Mucosa of descending colon (tissue), 3 donors: ENCODE data around the gene TRAF2. TPM values are rescaled to one million over a fixed set of nuclear protein-coding genes. Genes with fewer than 3 reads are reported as not detected.

ENCODE experiments used
- ATAC-seq: fragments of 200-7000 bp; cut with Tn5 transposase; one replicate; pipeline ENCODE4 v1.9.1; 2020; ENCODE audit warnings: mild to moderate bottlenecking, moderate library complexity
- DNase-seq, 3 donors: peaks; one replicate each; pipeline ENCODE4 v3.0.0-alpha.2; 2020
- H3K36me3 ChIP-seq: fragments of 200-600 bp; one replicate; pipeline ENCODE4 v1.8.0; 2021; ENCODE audit warnings: low read depth, mild to moderate bottlenecking
- H3K4me1 ChIP-seq: fragments of 200-600 bp; one replicate; pipeline ENCODE4 v1.8.0; 2021; ENCODE audit warnings: low read depth, mild to moderate bottlenecking
- H3K4me3 ChIP-seq: fragments of 200-600 bp; one replicate; pipeline ENCODE4 v1.8.0; 2021; ENCODE audit warnings: mild to moderate bottlenecking
- H3K9me3 ChIP-seq: fragments of 200-600 bp; one replicate; pipeline ENCODE4 v1.8.0; 2021; ENCODE audit warnings: mild to moderate bottlenecking
- intact Hi-C, 2 donors: fragments of 100-400 bp; cut with DNase I in 1 of 2; cut with micrococcal nuclease in 1 of 2; formaldehyde crosslinking; loops; one replicate each; pipeline versions ENCODE4 v1.11.0 to v1.11.1; 2022; cut with DNase I, micrococcal nuclease
- total RNA-seq, 3 donors: library from RNA; stranded (reverse); fragmentation: NEBNext Ultra II Directional in 2 of 3; extraction: Animal tissue kit (Norgen Biotek cat#: 25700) in 2 of 3; gene quantifications; one replicate each; pipeline versions ENCODE4 v1.2.1 to v1.2.4, GENCODE V29; 2021 to 2023
- TF ChIP-seq, protein P1 (sequence below): fragments of 200-600 bp; IDR thresholded peaks from one replicate; pipeline ENCODE4 v1.8.0; 2022; ENCODE audit warnings: antibody characterized with exemption, mild to moderate bottlenecking
- donor health status: DM: no; HTN: no; CAD: no; lungs with moderate emphysema.
- donor health status: DM: no; HTN: no; CAD: no.
- donor health status: DM: no; HTN: yes; CAD: no.

The TRAF2 gene
- total RNA-seq, 3 donors from 2014 or later = 19.6 to 28.2 (median 21.1) TPM

DNA sequence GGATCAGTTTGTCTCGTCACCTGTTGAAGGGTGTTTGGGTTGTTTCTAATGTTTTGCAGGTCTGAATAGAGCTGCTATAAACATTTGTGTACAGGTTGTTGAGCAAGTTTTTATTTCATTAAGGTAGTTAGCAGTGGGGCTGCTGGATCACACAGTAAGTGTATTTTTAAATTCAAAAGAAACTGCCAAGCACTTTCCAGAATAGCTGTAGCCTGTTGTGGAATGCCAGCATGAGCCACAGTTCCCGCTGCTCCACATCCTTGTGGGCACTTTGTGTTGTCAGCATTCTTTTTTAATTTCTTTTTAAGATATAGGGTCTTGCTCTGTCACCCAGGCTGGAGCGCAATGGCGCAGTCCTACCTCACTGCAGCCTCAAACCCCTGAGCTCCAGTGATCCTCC, 43.7 kb downstream of the TRAF2 start:
- intact Hi-C loops = no loop called here
- DNase-seq = no peak
- H3K9me3 ChIP-seq = no peaks in the 10 kb centered on the region
- H3K4me3 ChIP-seq = no peak overlapping the region
- no peak for ATAC-seq
- peaks cover 8% of the 10 kb centered on the region for H3K4me1 ChIP-seq
- TF ChIP-seq, protein P1, sequence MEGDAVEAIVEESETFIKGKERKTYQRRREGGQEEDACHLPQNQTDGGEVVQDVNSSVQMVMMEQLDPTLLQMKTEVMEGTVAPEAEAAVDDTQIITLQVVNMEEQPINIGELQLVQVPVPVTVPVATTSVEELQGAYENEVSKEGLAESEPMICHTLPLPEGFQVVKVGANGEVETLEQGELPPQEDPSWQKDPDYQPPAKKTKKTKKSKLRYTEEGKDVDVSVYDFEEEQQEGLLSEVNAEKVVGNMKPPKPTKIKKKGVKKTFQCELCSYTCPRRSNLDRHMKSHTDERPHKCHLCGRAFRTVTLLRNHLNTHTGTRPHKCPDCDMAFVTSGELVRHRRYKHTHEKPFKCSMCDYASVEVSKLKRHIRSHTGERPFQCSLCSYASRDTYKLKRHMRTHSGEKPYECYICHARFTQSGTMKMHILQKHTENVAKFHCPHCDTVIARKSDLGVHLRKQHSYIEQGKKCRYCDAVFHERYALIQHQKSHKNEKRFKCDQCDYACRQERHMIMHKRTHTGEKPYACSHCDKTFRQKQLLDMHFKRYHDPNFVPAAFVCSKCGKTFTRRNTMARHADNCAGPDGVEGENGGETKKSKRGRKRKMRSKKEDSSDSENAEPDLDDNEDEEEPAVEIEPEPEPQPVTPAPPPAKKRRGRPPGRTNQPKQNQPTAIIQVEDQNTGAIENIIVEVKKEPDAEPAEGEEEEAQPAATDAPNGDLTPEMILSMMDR = no peak
- H3K36me3 ChIP-seq = peaks cover 8% of the 10 kb centered on the region

DNA sequence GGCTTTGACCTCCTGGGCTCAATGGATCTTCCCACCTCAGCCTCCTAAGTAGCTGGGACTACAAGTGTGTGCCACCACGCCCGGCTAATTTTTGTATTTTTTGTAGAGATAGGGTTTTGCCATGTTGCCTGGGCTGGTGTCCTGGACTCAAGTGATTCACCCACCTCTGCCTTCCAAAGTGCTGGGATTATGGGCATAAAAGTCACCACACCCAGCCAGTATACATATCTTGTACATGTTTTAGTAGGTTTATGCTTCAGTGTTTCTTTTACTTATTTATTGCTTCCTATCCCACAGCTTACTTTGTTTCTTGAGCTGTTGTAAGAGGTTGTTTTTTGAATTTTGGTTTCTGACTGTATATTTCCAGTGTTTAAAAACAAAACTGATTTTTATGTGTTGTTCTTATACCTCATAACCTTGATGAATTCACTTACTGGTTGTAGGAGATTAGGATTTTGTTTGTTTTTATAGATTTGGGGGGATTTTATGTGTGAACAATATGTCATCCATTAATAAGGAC, 45.4 kb downstream of the TRAF2 start:
- intact Hi-C loops = no loop called here
- ATAC-seq = peak; percentile 88
- no peak overlapping the region for H3K4me3 ChIP-seq
- peak in 1 of 3 donors; percentile 26 for DNase-seq
- H3K36me3 ChIP-seq = no peaks in the 10 kb centered on the region
- H3K9me3 ChIP-seq = no peaks in the 10 kb centered on the region
- peaks cover 8% of the 10 kb centered on the region for H3K4me1 ChIP-seq
- TF ChIP-seq, protein P1 = no peak

DNA sequence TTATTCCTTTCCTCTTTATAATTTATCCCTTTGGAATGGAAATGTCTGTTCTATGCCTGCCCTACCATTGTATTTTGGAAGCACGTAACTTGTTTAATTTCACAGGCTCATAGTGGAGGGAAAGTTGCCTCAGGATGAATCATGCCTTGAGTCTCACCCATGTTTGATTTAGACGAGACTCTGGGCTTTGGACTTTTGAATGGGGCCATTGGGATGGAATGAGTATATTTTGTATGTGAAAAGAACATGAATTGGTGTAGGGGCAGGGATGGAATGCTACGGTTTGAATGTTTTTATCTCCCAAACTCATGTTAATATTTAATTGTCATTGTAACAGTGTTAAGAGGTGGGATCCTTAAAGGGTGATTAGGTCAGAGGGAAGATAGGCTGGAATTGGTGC, 48.0 kb downstream of the TRAF2 start:
- TF ChIP-seq, protein P1 = no peak
- intact Hi-C loops = no loop called here

DNA sequence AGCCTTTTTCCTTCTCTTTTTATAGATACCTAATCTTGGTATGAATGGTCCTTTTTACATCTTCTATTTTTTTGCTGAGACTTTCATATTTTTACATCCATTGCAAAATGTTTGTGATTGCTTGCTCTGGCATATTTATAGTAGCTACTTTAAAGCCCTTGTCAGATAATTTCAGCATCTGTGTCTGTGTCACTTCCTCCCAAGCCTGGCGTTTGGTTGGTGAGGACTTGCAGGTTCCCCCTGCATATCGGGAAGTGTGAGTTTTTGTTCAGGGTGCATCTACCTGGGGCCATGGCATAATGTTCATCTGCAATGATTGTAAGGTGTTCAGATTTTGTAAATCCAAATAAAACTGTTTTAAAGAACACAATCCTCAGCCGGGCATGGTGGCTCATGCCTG, 49.3 kb downstream of the TRAF2 start:
- intact Hi-C loops = no loop called here
- Histone ChIP-seq H3K4me3 (no peak overlapping the region), H3K36me3 (peaks cover 4% of the 10 kb centered on the region), H3K4me1 (peaks cover 8% of the 10 kb centered on the region), H3K9me3 (no peaks in the 10 kb centered on the region)
- ATAC-seq (no peak), DNase-seq (no peak)
- TF ChIP-seq, protein P1 = no peak

More for the DNA sequence above, 48.0 kb downstream of the TRAF2 start:
- DNase-seq (no peak), ATAC-seq (no peak)
- Histone ChIP-seq H3K4me1 (peaks cover 8% of the 10 kb centered on the region), H3K36me3 (no peaks in the 10 kb centered on the region), H3K9me3 (no peaks in the 10 kb centered on the region), H3K4me3 (no peak overlapping the region)

DNA sequence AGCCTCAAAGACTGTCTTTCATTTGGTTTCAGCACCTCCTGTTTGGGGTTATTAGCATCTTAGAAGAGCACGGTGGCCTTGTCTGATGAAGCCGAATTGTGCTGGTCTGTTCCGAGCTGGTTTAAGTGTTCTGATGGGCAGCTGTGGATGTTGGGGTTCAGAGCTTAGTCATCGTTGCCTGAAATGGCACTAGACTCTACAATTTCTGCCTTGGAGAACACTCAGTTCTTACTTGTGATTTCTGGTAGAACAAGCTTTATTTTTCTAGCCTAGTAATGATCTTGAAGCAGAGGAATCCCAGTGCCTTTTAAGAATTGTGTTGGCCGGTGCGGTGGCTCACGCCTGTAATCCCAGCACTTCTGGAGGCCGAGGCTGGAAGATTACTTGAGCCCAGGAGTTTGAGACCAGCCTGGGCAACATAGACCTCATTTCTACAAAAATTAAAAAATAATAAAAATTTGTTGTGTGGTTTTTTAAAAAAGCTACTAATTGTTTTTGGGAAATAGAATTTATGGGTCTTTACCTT, 50.4 kb downstream of the TRAF2 start:
- intact Hi-C loops = no loop called here
- Histone ChIP-seq H3K4me1 (no peaks in the 10 kb centered on the region), H3K9me3 (no peaks in the 10 kb centered on the region), H3K36me3 (peaks cover 12% of the 10 kb centered on the region), H3K4me3 (no peak overlapping the region)
- ATAC-seq (no peak), DNase-seq (no peak)
- TF ChIP-seq, protein P1 = no peak
